Caki2 (cell line): Measurements from ENCODE around the gene BCAS1. TPM values are rescaled to one million over a fixed set of nuclear protein-coding genes. Genes with fewer than 3 reads are reported as not detected.

Experiments used
- DNase-seq: peaks from one replicate; pipeline ENCODE4 v3.0.0-alpha.2; 2015; ENCODE audit warnings: low read depth
- in situ Hi-C: cut with HindIII; loops from 2 replicates; pipeline ENCODE4 v1.10.0; 2016; ENCODE audit warnings: low sequenced_read_pairs, low pct_unique_long_range_greater_than_20kb, mixed read lengths
- total RNA-seq: library from RNA; depleted of rRNA; stranded (reverse); fragments of >200 nt; shearing (Covaris generic); gene quantifications from 2 replicates; pipeline ENCODE4 v1.2.3, GENCODE V29; 2014; ENCODE audit warnings: low replicate concordance

The BCAS1 gene
- total RNA-seq, 1 experiment from 2014 or later: not detected

DNA sequence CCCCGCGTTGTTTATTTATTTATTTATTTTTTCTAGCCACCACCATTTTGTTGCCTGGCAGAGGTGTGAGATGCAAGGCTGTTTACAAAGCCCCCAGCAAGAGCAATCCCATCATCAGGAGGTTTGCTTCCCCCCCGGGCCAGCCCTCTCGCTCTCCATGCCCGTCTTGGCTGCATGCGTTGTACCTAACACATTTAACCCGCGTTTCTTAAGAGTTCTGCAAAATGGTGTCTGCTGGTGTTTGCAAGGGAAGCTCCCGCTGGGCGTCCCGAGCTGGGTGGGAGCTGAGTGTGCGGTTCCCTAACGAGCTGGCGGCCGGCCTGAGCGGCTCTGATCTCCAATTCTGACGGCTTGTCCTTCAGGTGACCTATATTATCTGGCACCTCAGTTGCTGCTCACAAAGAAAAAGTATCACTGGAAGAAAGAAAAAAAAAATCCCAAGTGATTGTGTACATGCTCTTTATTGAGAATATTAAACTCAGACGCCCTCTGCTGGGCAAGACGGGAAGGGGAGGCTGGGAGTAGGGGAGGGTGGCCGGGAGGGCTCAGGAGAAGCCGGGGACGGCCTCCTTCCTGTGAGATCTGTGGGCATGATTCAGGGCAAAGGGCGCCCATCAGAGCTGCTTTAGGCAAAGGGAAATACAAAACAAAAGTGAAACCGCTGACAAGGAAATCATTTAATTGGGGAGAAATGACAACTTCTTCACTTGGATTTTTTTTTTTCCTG is 154.8 kb downstream of the BCAS1 start:
- in situ Hi-C loops: loop anchor here (25.0 kb wide), 1 partner anchor 153 kb away; no protein-coding TSS in a partner anchor
- DNase-seq: peak; percentile 97

DNA sequence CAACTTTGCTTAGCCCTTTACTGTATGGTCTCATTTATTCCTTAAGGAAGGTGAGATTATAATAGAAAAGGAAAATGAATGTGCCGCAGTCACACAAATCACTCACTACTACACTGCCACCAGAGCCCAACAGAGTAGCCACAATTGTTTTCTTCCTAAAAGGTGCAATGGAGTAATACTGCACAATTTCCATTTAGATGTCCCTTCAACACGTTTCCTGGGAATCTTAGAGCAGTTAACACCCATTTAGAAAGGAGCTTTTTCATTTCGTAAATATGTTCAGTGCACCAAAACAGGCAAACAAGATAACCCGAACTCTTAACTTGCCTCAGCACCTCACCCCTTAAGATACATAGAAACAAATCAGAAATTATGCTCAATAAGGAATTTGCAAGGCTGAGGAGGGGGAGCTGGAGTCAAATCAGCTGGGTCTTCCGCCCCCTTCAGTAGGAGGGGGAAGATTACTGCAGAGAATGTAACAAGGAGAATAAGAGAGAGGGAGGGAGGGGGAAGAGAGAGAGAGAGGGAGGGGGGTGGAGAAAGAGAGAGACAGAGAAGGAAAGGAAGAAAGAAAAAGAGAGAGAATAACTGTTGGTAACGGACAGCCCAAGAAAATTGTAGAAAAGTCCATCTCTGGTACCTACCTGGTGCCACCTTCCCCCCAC is 155.5 kb downstream of the BCAS1 start:
- in situ Hi-C loops: loop anchor here (25.0 kb wide), 1 partner anchor 153 kb away; no protein-coding TSS in a partner anchor

DNA sequence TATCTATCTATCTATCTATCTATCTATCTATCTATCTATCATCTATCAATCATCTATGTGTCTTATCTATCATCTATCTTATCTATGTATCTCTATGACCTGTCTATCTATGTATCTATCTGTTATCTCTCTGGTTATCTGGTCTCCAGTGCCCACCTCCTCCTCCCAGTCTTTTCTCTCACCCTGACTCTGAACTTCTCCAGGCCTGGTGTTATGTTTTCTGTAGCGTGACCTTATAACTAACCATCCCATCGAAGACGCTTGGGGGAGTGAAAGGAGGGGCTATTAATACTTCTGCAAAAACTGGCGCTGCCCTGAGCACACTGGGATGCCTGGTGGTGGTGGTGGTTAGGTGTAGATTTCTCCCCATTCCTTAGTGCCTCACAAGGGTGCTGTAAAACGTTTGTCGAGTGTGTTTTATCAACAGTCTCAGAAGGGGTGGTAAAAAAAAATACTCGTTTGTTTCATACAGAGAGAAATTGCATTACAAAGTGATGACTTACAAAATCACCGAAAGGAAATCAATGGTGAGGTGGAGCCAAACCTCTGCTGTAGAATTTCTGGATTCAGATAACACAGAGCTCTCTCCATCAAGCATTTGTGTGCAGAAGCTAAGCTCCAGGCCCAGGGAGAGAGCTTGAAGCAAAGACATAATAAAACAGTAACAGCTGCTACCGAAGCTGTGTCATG is 156.2 kb downstream of the BCAS1 start:
- in situ Hi-C loops: loop anchor here (25.0 kb wide), 1 partner anchor 152 kb away; no protein-coding TSS in a partner anchor
- no peak for DNase-seq

More for the DNA sequence above, 155.5 kb downstream of the BCAS1 start:
- no peak for DNase-seq

DNA sequence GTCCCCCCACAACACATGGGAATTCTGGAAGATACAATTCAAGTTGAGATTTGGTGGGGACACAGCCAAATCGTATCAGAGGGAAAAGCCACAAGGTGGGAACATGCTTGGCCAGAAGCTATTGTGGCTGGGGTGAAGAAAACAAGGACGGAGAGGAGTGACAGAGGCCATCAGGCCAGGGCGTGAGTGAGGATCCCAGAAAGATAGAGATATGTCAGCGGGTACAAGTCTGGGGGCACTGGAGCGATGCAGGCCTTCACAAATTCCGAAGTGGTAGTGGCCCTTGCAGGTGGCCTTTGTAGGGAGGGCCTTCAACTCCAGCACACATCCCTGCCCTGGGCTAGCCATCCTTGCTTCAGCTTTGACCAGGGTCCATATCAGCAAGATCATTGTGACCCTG is 159.1 kb downstream of the BCAS1 start:
- DNase-seq: no peak
- in situ Hi-C loops: loop anchor here (25.0 kb wide), 1 partner anchor 149 kb away; no protein-coding TSS in a partner anchor

DNA sequence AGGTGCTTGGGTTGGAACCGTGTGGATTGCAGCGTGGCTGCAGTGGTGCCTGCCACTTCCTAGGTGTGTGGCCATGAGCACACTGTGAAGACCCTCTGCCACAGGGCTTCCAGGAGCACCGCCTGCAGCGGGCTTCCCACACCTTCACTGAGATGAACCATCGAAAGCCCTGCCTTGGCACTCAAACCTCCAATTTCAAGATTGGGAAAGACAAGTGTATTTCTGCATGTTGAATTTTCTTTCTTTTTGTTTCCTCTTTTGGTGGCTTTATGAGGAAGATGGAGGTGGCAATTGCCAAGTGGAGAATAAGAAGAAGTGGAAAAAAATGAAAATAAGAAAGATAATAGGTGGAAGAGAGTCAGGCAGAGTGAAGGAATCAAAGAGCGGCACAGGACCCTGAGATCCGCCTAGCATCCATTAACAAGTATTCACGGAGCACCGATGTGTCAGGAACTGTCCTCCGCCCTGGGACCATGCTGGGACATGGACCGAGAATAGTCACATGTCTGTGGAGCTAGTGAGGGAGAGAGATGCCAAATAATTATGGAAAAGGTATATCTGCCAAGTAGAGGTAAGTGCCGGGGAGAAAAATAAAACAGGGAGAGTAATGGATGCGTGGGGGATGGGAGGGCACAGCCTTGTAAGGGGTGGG is 159.9 kb downstream of the BCAS1 start:
- in situ Hi-C loops: loop anchor here (25.0 kb wide), 1 partner anchor 148 kb away; no protein-coding TSS in a partner anchor
- no peak for DNase-seq

DNA sequence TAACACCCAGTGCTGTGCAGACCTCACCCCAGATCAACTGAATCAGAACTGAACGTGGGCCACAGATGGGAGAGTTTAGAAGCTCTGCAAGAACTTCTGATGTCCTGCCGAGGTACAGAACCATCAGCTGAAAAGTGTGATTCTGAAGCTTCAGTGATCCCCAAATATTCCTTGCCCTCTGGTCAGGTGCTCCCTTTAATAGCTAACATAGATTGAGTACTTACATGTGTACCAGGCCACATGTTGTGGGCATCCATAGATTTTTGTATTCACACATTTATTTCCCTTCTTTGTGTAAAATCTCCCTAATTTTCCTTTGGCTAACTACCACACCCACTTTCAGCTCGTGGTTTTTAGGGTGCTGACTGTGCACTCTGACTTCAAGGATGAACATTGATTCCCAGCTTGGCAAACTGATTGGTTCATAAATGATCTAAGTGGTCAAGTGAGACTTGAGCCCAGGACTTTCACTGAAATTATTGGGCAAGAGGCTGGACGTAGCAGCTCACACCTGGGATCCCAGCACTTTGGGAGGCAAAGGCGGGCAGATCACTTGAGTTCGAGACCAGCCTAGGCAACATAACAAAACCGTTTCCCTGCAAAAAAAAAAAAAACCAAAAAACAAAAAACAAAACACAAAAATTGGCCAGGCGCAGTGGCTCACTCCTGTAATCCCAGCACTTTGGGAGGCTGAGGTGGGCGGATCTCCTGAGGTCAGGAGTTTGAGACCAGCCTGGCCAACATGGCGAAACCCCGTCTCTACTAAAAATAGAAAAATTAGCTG is 162.2 kb downstream of the BCAS1 start:
- in situ Hi-C loops: loop anchor here (25.0 kb wide), 1 partner anchor 146 kb away; no protein-coding TSS in a partner anchor
- DNase-seq: no peak

DNA sequence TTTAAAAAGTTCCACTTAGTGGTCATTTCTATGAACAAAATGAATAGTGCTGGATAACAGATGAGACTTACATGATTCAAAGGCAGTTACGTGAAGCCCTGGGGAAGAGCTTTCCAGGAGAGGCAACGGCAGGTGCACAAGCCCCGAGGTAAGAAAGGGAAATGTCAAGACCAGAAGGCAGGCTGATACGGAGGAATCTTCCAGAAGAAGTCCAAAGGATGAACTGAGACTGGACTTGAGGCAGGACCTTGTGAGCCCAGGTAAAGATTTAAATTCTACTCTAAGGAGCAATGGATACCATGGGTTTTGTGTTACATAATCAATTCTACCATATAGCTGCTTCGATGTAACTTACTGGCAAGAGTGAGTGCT is 164.6 kb downstream of the BCAS1 start:
- in situ Hi-C loops: loop anchor here (25.0 kb wide), 1 partner anchor 144 kb away; no protein-coding TSS in a partner anchor
- DNase-seq: no peak

DNA sequence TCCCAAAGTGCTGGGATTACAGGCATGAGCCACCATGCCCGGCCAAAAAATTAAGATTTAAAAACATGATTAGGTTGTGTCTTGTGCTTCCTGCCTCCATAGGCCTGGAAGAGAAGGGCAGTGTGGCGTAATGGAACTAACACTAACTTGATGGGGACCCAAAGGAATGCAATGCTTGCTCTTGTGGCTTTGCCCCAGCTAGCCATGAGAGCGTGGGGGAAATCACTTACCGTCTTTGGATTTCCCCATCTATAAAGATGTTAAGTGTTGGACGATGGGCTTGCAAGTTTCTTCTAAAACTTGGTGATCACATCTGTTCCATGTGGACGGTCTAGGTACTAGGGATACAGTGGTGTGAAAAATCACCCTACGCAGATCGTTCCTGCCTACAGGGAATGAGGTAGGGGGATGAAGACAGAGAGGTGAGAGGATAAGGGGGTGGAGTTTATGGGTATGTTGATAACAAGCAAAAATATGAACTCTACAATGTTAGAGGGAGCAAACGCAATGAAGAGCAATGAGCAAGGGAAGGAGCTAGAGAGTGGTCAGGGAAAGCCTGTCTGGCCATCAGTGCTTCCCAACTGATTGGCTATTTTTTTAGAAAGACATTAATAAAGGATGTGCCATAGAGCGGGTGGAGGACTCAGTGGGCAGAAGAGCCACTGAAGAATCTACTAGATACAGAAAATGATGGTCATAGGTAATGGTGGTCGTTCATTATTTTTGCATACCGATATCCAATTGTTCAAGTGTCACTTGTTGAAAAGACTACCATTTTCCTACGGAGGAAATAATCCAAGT is 165.2 kb downstream of the BCAS1 start:
- no peak for DNase-seq
- in situ Hi-C loops: loop anchor here (25.0 kb wide), 1 partner anchor 143 kb away; no protein-coding TSS in a partner anchor

DNA sequence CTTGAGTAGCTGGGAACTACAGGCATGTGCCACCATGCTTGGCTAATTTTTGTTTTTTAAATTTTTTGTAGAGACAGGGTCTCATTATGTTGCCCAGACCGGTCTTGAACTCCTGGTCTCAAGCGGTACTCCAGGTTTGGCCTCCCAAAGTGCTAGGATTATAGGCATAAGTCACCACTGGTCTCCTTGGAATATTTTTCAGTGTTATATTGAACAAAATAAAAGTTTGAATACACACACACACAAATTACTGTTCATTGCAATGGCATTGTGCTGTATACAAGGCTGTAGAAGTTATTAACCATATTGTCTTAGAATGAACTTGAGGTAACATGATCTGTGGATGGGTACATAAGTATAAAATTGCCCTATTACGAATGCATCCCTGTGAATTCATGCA is 166.1 kb downstream of the BCAS1 start:
- DNase-seq: no peak
- in situ Hi-C loops: loop anchor here (25.0 kb wide), 1 partner anchor 142 kb away; no protein-coding TSS in a partner anchor

DNA sequence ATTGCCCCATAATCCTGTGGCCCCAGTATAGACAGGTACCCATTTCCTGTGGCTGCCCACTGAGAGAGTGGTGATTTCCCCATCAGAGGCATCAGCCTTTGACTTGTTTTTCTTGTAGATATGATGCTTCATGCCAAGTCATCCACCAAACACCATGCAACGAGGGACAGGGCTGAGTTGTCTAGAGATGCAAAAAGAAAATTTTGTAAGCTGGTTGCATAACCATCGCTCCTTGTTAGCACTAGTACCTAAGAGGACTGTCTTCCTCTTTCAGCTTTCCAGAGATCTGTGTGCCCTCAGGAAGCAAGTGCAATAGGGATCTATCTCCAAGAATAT is 166.8 kb downstream of the BCAS1 start:
- DNase-seq: no peak

DNA sequence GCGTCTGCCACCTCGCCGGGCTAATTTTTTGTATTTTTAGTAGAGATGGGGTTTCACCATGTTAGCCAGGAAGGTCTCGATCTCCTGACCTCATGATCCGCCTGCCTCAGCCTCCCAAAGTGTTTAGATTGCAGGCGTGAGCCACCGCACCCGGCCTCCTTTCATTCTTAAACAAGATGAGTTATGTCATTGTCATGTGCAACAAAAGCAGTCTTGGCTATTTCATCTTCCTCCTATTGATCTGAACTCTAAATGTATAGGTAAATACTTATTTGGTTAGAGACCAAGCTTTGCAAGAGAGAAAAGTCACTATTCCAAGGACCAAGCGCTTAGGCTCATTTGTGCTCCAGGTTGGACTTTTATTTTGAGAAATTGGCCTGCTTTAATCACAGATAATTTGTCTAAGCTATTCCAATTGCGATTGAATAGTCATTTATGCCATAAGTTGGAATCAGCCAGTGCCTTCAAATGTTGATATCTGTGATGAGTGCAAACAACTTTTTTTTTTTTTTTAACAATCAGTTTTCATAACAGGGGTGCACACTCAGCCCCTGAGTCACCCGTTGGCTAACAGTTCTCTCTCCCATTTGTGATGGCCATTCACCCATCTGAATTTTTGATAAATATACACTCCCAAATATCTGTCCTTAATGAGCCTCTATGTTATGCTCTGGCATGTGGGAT is 167.3 kb downstream of the BCAS1 start:
- no peak for DNase-seq
- in situ Hi-C loops: loop anchor here (25.0 kb wide), 1 partner anchor 141 kb away; no protein-coding TSS in a partner anchor

More for the DNA sequence above, 166.8 kb downstream of the BCAS1 start:
- in situ Hi-C loops: loop anchor here (25.0 kb wide), 1 partner anchor 141 kb away; no protein-coding TSS in a partner anchor

DNA sequence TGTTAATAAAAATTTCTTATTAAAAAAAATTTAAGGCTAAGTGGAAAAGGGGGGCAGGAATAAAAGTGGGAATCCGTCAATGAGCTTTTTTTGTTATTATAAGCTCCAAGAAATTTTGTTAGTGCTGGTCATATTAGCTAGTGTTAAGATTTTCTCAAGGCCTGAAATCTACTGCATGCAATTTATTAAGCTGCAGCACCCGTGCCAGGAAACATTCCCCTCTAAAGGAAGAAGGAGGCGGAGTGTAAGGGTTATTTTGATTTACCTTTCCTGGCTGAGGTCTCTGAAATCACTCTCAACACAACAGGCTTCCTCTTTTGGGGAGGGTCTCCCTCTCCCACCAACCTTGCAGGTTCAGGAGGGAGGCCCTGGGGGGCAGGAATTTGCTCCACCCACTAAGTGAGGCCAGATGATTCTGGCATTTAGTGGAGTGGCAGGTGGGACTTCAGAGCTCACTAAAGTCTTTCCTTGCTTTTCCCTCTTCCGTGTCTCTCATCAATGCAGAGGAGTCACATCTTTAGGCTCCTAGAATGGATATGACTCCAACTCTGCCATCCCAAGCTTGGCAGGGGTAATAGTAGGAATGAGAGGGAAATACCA is 168.8 kb downstream of the BCAS1 start:
- DNase-seq: no peak
- in situ Hi-C loops: loop anchor here (25.0 kb wide), 1 partner anchor 139 kb away; no protein-coding TSS in a partner anchor

DNA sequence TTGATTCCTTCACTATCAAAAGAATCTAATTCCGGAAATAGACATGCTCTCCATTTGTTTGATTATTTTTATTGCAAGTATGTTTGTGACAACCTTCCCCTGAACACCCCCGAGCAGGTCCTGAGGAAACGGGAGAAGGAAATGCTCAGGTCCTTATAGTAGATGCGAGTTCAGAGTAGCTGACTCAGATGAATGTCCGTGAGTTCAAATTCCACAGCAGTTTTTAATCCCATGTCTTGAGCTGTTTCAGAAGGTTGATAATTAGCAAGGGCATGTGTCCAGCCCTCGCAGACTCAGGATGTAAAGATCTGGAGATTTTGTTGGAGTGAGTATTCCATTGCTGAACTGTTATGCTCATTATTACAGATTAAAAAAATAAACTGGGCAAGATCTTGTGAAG is 169.3 kb downstream of the BCAS1 start:
- in situ Hi-C loops: loop anchor here (25.0 kb wide), 1 partner anchor 139 kb away; no protein-coding TSS in a partner anchor
- peak; percentile 78 for DNase-seq

DNA sequence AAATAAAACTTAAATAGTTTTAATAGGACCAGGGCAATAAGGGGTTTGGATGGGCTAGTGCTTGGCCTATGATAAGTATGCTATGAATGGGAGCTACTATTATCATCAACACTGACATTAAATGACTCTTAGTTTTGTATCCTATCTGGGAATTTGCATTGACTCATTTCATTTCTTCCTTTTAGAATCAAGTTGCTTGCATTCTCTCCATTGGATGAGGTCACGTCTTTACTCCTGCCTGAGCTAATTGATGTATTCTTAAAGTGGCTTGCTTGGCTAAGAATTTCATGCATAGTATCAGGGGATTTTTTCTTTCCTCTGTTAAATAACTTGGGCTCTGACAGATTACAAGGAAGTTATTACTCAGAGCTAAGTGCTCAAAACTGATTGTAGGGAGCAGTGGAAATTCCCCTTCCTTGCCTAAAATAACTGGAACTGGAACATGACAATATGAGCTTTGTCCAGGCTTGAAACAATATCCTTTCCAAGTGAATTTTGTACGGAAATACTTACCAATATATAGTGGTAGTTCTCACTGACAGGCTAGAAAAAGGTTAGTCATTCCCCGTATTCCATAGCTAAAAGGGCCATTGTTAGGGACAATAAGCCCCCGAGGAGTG is 169.9 kb downstream of the BCAS1 start:
- peak; percentile 93 for DNase-seq
- in situ Hi-C loops: loop anchor here (25.0 kb wide), 1 partner anchor 138 kb away; no protein-coding TSS in a partner anchor
